UCSD-AML1 (cell line): ENCODE measurements around the gene ABCA3.
"Not testable (repeated sequence)": the region's sequence is repeated elsewhere in the genome, so short reads cannot be mapped to it uniquely, and the experiment has no call there.

Source experiments
- DNase-seq: peaks from one replicate; lab custom pipeline; 2025; ENCODE audit not compliant: unreplicated experiment; lab: John Stamatoyannopoulos, UW

Gene ABCA3

DNA sequence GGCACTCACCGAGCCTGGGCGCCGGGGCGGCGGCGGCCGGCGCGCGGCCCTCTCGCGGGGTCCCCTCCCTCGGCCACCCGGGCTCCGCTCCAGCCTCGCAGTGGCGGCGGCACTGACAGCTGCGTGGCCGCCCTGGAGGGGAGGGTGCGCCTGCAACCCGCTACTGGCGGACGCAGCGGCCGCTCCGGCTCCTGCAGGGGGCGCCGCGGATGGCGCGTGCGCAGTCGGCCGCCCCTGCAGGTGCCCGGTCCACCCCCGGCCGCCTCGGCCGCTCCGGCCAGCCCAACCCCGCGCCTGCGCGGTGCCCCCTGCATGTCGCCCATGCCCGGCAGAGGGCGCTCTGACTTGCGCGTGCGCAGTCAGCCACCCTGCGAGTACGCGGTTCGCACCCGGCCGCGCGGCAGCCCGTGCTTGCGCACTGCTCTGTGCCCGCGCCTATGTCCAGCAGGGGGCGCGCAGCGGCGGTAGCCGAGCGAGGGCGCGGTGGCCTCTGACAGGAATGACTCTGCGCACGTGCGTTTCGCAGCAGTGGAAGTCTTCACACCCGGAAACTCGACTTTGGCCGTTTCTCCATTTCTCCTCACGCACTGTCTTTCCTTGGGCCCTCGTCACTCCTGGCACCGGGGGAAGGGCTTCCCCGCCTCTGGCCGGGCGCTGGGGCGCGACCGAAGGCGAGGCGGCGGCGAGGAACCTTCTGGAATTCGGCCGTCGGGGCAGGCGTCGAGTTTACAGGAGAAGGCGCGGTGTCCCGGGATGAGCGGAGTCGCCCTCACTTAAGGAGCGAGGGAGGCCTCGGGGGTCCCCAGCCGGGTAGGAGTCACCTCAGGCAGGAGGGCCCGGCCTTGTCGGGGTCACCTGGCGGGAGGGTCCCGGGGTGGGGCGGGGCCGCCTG, at the start of gene ABCA3:
TSS of gene ABCA3 (minus strand) at position 165 of the 892 bp plus-strand sequence. CDS start 14,262 bp downstream, outside the sequence.
- peak; percentile 99 for DNase-seq

DNA sequence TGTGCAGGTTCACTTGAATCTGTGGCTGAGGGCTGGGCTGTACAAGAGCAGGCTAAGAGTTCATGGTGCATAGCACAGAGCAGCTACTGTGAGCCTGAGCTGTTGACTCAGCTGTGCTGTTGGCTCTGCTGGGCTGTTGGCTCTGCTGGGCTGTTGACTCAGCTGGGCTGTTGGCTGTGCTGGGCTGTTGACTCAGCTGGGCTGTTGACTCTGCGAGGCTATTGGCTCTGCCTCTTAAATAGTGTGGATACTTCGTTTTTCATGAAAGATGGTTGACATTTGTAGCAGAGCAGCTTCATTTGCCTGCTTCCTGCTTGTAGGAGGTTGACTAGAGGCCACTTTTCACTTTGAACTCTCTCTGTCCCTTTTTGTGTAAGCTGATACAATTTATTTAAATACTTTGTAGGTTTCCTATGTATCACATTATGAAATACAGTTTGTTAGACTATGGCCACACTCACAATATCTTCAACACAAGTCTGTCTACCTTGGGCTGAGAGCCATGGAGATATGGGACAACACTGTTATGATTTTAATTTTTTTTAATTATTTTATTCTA, 48.4 kb upstream of the ABCA3 start:
- no peak for DNase-seq

DNA sequence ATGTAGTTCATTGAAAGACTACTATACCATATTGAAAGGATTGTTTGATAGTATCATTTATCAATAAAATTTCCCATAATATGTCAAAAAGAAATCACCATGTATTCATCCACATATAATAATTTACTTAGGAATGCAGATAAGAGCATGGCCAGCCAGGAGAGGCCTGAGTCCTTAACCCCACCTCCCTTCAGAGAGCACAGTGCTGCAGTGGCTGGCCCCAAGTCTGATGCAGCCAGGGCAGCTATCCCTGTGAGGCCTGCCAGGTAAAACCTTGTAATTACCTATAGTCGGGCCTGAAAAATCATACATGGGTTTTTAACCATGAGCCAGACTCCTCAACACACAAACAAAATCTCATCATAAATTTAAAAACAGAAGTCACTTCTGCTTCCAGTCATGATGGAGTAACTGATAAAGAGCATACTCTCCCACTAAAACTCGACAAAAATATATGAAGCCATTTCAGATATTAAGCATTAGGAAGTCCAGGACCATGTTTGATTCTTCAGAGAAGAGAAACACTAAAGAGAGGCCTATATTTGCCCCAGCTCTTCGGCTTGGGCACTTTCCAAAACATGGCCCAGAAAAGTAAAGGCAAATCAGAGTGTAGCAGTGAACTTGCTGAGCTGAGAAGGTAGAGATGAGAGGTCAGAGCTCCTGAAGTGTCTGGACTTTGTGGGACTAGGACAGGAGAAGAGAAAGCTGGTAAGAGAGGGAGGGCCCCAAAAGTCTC, 47.8 kb upstream of the ABCA3 start:
- DNase-seq = no peak

DNA sequence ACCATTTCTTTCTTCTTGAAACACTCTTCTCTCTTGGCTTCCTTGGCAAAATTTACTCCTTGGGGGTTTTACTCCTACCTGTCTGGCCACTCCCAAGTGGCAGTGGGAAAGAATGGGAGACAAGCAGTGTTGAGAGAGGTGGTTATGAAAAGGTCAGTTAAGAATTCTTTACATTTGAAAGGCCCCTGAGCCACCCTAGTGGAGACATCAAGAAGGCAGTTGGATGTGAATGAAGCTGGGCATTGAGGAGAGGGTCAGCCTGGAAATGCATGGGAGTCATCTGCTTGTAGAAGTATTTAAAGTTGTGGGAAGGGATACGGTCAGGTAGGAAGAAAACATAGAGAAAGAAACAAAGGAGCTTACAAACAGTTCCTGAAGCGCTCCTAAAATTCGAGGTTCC, 46.5 kb upstream of the ABCA3 start:
- DNase-seq = no peak

DNA sequence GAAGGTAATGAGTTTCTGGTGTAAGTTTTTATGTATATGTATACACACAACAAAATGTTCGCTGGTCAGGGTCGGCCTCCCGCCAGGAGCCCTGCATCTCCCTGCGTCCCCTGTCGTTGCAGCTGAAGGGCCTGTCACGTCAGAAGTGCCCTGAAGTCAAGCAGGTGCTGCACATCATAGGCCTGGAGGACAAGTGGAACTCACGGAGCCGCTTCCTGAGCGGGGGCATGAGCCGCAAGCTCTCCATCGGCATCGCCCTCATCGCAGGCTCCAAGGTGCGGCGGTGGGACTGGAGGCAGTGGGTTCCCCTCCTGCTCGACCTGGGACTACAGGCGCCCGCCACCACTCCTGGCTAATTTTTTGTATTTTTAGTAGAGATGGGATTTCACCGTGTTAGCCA, 45.5 kb upstream of the ABCA3 start:
- not testable (repeated sequence) for DNase-seq

DNA sequence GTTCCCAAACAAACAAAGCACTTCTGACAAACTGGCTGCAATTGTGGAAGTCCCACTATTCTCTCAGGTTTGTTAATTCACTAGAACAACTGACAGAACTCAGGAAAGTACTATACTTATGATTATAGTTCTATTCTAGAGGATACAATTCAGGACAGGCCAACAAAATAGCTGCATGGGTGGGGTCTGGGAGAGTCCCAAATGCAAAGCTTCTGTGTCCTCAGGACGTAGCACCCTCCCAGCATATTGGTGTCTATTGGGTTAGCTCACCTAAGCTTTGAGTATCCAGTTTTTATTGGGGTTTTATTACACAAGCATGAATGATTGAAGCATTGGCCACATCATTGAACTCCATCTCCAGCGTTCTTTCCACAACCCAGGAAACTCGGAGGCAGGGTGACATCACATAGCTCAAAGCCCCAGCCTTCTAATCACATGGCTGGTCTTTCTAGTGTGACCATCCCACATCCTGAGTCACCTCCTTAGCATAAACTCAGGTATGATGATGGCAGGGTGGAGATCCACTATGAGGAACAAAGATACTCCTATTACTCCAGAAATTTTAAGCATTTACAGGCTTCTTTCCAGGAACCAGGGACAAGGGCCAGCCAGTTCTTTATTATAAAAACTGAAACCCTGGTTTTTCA, 44.8 kb upstream of the ABCA3 start:
- DNase-seq = no peak

DNA sequence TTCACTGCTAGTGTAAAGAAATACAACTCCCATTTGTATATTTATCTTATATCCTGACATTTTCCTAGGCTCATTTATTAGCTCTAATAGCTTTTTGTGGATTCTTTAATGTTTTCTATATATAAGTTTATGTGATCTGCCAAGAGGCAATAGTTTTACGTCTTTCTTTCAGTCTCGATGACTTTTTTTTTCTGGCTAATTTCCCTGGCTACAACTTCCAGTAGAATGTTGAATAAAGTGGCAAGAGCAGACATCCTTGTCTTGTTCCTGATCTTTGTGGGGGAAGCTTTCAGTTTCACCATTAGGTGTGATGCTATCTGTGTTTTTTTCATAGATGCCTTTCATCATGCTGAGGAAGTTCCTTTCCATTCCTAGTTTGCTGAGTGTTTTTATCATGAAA, 43.9 kb upstream of the ABCA3 start:
- DNase-seq = no peak

DNA sequence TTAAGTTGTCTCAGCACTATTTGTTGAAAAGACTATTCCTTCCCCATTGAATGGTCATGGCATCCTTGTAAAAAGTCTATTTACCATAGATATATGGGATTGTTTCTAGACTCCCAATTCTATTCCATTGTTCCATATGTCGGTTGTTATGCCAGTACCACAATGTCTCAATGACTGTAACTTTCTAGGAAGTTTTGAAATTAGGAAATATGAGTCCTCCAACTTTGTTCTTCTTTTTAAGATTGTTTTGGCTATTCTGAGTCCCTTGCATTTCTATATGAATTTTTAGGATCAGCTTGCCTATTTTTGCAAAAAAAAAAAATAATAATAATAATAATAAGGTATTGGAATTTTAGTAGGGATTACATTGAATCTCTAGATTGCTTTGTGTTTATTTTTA, 43.0 kb upstream of the ABCA3 start:
- DNase-seq = no peak

DNA sequence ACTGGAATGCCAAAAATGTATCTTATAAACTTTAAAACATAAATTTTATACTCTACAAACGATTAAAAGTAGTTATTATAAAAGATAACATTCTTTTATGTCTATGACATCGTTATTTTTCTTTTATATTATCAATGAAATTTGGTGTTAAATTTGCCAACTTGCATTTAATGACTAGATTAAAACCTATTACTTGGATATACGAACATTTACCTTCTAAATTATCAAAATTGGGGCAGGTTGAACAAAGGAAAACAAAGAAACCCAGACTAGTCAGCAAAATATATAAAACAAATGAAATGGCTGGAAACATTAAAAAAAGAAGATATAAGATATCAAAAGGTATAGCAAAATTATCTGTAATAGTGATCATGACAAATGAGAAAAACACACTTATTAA, 34.1 kb upstream of the ABCA3 start:
- DNase-seq = no peak

DNA sequence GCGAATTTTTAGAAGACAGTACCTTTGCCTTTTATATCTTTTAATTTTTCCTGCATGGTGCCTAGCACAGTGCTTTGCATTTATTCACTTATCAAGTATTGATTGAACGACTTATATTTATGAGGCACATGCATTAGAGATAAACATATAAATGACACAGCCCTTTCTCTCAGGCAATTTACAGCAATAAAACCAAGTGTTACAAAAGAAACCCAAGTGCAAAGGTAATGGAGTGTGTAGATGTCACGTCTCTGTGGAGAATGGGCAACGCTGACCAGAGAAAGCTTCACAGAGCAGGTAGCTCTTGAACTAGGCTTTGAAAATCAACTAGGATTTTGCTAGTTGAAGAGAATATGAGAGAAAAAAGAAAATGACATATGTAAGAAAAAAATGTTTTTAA, 32.6 kb upstream of the ABCA3 start:
- DNase-seq = no peak

DNA sequence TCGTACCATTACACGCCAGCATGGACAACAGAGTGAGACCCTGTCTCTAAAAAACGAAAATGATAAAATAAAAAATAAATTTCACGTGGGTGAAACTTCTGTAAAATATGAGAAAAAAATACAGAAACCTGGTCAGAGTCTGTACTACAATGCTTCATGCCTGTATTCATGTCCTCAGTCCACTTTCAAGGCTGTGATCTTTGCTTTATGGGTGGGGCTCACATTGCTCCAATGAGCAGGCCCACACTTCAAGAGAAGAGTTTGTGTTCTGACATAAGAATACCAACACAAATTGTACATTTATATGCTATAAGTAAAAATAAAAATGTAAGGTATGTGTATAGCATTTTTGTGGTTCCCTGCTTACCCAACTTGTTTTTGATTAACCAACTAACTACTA, 32.2 kb upstream of the ABCA3 start:
- DNase-seq = no peak

DNA sequence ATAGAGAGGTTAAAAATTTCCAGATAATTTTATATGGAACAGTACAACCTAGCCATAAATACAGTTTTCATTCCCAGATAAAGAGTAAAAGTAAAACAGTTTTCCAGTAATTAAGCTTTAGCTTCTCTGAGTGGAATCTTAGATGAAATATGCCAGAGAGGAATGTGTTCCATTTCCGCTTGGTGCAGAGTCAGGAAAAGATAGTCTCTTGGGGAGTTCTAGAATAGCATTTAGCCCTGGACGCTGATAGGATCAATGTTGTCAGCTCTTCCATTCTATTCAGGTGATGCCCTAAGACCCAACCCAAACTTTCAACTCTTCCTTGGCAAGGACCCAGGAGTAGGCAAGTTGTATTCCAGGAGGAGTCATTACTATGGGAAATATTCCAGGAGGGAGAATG, 30.9 kb upstream of the ABCA3 start:
- DNase-seq = no peak

DNA sequence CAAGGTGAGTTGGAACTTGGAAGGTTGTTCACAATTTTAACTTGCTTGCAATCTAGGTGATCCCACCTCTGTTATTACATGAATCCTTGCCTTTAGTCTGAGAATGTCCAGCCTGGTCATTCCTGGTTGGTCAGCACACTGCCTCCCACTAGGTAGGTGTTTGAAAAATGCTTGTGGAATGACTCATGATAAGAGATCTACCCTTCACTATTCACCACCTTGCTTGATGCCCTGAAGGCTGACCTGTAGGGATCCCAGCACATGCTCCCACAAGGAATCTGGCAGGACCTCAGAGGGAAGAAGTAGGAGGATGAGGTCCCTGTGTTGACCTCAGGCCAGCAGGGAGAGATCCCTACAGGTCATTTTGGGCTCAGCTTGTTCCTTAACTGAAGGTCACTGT, 30.2 kb upstream of the ABCA3 start:
- DNase-seq = no peak

DNA sequence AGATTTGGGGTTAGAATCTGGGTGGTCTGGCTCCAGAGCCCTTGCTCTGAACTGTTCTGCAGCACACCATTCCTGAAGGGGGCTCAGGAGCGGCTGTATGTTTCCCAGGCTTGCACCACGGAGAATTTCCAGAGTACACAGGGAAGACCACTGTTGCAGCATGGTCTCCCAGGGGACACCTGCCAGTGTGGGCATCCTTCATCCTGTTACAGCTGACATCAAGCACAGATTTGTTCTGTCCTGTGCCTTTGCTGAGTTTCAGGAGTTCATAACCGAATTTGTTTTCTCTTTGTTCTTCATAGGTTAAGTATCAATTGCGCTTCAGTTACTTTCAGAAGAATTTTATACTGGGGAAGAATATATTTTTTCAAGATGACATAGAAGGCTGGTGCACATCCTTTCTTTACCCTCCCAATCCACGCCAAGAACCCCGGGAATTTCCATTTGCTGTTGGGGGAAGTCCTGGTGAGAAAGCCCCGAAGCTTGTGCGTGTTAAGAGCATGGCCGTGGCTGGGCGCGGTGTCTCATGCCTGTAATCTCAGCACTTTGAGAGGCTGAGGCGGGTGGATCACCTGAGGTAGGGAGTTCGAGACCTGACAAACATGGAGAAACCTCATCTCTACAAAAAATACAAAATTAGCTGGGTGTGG, 26.3 kb upstream of the ABCA3 start:
- no peak for DNase-seq

DNA sequence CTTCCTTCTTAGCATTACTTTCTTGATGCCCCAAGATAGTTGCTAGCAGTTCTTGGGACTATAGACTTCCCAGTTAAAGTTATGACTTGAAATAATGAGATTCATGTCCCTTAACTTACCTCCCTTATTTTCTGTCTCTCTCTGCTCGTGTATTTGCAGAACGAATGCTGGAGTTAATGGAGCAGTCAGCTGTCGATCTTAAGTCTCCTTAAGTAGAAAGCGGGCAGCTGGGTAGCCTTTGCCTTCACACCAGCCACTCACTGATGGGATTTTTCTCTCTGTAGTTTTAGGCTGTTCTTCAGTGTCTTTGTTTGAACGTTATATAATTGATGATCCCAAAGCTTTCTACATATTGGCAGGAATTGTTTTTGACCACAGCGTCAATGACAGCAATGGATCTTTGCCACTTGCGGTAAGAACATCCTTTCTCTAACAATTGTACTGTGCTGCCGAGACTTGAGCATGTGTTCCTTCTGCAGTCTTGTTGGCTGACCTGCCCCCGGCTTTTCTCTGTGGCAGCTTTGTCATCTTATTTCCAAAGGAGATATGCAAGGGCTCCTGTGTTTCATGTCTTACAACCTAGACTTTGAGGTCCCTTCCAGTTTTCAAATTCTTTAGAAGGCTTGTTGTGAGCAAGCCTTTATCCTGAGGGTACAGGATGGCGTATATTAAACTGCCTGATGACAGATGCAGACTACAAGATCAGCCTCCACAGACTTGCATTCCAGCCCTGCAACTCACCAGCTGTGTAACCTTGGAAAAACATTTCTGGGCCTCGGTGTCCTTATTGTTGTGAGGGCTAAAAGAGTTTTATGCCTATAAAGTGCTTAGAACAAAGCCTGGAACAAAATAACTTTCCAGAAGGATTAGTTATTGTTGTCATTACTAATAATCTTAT, 25.1 kb upstream of the ABCA3 start:
- DNase-seq = no peak

DNA sequence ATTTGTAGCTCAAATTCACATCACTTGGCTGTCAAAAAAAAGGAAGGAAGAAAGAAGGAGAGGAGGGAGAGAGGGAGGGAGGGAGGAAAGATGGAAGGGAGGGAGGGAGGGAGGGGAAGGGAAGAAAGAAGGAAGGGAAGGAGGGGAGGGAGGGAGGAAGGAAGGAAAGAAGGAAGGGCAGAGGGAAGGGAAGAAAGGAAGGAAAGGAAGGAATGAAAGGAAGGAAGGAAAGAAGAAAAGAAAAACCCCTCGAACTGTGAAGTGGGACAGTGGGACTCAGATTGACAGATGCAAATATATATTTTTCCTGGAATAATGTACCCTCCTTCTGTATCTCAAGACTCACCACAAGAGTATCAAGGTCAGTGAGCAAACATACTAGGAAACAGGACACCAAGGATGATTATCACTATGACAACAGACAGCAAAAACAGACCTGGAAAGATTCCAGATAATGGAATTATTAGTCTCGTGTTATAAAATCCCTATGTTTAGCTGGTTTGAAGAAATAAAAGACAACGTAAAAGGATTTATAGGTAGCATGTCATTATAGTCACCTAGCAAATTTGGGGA, 24.2 kb upstream of the ABCA3 start:
- DNase-seq = no peak

DNA sequence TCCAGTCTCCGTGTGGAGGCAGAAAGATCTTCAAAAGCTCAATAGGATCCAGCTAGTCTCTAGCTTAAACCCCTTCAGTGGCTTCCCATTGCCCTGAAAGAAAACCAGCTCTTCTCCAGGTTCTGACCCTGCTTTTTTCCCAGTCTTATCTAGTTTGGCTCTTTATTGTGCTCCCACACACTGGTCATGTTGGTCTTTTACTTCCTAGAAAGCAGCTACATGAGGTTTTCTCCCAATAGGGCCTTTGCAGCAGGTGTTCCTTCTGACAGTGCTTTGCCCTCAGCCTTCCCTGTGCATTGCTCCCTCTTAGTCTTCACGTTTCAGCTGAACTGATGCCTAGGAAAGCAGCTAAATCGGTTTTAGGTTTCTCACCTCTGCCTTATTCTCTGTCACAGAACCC, 21.7 kb upstream of the ABCA3 start:
- no peak for DNase-seq

DNA sequence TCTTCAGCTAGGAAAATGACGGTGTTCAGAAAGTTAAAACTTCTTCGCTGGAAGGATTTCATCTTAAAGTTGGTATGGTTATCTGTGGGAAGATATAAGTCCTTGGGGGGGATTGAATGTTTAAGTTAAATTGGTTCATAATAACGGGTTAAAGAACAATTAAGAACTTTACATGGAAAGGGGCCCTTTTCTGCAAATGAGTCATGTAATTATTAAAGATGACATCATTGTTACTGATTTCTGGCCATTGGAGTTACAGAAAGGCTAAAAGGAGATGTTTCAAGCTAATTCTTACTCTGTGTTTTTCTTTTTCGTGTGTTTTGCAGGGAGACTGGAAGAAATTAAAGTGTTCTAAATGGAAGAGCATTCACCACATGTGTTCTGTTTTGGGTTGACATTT, 20.6 kb upstream of the ABCA3 start:
- no peak for DNase-seq

DNA sequence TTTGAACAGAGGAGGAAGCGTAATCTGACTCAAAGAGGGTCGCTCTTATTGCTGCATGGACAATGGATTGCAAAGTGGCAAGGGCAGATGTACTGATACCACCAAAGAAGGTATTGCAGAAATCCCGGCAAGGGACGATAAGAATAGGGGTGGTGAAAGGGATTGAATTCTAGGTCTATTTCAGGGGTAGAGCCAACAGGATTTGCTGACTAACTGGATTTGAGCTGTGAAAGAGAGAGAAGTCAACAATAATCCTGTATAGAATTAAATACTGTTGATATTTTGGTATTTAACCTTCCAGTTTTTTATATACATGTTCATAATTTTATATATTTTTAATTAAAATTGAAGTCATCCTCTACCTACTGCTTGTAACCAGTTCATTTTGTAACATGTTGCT, 19.4 kb upstream of the ABCA3 start:
- no peak for DNase-seq

DNA sequence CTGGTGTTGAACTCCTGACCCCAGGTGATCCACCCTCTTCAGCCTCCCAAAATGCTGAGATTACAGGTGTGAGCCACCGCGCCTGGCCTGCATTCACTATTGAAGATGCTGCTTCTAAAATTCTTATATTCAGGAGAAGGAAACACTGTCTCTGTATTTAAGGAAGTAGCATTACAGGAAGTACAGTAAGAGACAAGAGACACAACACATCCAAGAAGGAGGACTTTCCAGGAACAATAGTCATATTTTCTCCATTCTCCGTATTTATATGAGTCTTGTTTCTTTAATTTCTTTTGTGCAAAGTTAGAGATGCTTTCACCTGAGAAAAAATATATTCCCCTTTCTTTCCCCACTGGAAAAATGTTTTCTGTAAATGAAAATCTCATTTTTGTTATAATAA, 18.3 kb upstream of the ABCA3 start:
- DNase-seq = no peak
